Activated T-cell treated with anti-CD3 and anti-CD28 coated beads for 24 hours (primary cell): ENCODE data around the gene LIFR.

Experiments used
- DNase-seq: peaks from one replicate; pipeline ENCODE4 v3.0.0-alpha.2; 2020; ENCODE audit warnings: low read depth

Gene LIFR

DNA sequence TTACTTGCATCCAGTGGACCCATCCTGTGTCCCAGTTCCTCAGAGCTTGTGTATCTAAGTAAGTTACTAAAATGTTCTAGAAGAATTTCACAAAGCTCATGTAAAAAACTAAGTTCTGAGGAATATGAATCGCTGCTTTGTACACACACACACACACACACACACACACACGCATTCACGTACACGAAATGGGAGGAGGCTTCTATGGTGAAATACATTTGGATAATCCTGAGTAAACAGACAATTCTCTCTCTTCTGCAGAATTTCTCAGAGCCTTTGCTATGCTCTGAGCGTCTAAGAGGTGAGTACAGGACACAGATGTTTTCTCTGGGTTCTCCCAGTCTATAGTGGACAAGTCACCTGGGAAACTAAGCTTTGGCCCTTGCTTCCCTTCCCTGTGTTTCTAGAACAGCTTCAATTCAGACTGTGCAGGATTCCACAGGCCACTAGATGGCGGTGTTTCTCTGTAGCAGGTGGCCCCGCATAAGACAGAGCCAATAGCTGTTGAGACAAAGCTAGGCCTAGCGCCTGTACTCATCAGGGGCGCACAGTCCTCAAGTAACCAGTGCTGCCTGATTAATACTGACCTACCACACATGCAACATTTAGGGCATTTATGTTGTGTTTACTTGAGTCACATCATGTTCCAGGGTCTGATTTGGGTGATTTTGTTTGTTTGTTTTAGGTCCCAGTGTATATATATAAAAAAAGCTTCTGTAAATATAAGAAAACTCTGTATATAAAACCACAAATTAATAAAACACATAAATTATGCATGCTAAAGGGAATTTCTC is 114.8 kb downstream of the LIFR start:
- peak; percentile 76 for DNase-seq

DNA sequence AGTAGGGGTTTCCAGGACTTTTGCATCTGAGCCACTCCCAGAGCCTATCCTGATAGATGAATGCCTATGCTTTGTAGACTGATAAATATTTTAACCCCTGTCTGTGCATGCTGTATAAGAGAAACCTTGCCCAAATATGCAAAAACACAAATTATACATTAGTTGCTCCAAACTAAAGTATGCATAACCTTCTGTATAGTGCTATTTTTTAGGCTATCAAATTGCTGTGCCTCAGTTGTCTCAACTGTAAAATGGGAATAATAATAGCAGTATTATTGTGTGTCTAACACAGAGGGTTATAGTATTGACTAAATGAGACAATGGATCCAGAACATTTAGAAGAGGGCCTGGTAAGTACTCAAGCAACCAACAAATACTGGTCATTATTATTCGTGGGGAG is 117.7 kb downstream of the LIFR start:
- no peak for DNase-seq

DNA sequence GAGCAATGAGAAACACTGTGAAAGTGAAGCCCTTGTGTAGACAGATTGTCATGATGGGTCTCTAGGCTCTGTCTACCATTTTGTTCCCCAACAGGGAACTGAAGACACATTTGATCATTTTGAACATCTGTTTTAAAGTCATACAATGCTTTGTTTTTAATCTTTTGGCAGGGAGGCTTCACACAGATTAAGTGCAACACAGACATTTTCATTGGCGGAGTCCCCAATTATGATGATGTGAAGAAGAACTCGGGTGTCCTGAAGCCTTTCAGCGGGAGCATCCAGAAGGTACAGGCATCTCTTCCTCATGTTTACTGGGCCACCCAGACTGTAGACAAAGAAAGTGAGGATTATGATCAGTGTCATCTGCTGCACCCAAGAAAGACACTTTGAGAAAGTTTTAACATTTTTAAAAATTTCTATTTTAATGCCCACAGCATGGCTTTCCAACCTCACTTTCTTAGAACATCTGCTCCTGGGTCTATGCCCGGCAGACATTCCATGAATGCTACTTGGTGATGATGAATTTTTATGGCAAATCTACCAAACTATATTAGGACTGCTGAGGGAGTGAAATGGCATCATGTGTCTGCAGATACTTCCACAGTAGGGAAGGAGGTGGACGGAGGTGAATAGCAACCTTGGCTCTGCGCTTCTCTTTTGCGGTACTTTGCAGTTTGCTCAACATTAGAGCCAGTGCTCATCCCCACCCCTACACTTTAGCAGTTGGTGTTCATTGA is 121.3 kb downstream of the LIFR start:
- DNase-seq, result no peak

DNA sequence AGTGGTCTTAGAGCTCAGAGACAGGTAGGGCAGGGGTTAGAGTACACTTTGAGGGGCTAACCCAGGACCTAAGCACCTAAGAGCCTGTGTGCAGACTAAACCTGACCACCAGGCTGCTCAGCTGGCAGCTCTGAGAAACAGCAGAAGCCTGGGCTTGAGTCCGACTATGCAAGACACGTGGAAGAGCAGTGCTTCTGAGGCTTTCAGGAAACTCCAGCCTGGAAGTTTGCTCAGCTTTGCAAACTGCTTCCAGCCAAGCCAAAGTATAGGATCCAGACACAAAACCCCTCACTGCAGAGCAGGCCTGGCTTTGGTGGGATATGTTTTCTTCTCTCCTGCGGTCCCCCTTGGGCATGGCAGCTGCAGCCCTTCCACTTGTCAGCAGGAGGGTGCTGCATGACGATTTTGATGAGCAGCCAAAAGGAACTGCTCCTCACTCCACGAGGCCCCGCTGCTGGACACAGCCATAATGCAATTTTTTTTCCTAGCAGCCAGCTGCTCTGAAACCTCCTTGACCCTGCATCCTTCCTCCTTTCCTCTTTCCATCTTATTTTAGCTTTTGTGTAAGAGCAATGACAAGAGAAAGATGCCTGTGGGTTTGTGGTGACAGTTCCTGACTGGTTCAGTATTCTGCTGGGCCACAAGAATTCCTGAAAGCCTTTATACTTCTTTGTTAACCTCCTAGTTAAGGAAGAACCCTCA is 123.1 kb downstream of the LIFR start:
- no peak for DNase-seq

DNA sequence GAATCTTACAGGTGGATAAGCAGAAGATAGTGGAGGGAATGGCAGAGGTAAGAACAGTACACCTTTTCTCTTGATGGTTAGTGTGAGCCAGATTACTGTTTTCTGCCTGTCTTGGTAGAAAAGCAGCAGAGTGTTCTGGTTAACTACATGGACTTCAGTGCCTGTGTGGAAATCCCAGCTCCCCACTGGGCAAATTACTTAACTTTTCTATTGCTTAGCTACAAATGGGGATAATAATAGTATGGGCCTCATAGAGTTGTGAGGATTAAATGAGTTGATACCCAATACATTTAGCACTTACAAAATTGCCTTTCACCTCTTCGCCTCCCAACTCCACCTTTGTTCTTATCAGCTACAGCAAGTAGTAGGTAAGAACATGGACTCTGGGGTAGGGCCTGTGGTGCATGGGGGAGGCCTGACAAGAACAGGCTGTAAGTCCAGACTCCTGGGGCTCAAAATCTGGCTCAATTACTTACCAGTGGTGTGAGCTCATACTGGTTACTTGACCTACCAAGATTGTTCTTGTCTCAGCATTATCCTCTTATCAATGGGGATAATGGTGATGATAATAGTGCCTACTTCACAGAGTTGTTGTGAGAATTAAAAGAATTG is 125.1 kb downstream of the LIFR start:
- DNase-seq, result no peak

DNA sequence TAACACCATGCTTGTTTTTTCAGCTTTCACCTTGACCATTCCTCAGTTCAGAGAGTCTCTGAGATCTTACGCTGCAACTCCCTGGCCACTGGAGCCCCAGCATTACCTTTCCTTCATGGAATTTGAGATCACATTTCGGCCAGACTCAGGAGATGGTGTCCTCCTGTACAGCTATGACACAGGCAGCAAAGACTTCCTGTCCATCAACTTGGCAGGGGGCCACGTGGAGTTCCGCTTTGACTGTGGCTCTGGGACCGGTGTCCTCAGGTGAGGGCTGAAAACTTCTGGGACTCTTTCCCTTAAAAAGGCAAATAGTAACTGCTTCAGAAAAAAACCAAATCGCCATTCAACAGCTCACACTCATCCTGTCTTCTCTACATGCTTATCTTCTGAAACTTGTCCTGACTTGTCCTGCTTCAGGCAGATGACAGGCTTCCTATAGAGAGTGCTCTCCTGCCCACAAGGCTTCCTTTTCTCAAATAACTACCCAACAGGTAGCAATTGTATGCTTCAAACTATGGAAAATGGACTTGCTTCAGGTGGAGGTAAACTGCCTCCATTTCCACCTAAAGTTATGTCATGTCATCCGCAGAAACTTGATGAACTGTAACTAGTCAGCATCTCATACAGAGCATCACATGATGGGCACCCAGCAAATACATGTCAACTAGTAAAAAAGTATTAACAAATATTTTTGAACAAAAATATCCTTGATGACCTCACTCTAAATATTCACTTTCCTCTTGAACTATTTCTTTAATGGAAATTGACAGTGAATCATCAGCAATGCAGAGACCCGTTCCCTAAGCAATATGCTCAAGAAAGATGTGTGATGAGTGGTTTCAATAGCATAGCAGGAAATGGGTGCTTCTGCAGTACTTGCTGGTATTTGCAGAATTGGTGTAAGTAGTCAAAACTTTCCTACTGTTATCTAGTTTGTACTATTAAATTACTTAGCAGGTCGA is 129.2 kb downstream of the LIFR start:
- no peak for DNase-seq

DNA sequence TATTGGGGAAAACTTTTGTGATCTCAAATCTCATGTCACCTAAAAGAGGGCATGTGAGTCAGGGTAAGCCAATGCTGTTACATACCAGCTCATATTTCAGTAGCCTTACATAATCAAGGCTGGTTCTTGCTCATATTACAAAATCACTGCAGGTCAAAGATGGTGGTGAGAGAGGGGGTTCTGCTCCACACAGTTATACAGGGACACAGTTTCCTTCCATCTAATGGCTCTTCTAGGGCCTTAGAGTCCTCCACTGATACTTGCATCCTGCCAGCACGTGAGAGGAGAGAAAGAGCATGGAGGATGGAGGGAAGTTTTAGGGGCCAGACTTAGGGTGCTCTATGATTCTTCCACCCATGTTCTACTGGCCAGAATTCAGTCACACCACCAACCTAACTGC is 130.0 kb downstream of the LIFR start:
- no peak for DNase-seq
